Peyer's patch (tissue), 4 donors: ENCODE results near the gene CRACR2B.

Experiments
- POLR2A ChIP-seq, 2 donors: fragments of 450-650 bp; IDR thresholded peaks; one replicate each; pipeline ENCODE4 v1.5.1; 2017; ENCODE audit warnings: antibody characterized with exemption in 2 of 2, mild to moderate bottlenecking in 2 of 2, moderate library complexity in 2 of 2
- TF ChIP-seq, protein P1 (sequence below), 6 experiments: fragments of 450-650 bp in 4 of 6; fragments of 200-600 bp in 2 of 6; sonication (generic) in 1 of 6; IDR thresholded peaks; one replicate each; pipeline ENCODE4 v1.5.1; 2017 to 2019; ENCODE audit warnings: antibody characterized with exemption in 6 of 6, mild to moderate bottlenecking in 3 of 6, moderate library complexity in 1 of 6

DNA sequence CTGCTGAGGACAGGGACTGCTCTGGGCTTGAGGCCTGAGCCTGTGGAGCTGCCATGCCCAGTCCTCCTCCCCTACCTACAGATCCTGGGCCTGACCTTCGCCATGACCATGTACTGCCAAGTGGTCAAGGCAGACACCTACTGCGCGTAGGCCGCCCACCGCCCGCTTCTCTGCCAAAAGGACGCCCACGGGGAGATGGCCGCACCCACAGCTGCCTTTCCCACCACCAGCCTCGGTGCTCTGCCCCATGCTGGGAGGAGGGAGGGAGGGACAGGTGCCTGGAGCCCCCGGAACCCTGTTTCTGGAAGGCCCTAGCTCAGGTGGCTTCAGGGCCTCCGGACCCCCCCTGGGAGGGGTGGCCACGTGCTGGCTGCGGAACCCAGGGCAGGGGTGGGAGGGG lies 38.8 kb downstream of the CRACR2B start:
- TF ChIP-seq POLR2A (IDR thresholded peaks at IDR 0.05): no peak
- TF ChIP-seq, protein P1, sequence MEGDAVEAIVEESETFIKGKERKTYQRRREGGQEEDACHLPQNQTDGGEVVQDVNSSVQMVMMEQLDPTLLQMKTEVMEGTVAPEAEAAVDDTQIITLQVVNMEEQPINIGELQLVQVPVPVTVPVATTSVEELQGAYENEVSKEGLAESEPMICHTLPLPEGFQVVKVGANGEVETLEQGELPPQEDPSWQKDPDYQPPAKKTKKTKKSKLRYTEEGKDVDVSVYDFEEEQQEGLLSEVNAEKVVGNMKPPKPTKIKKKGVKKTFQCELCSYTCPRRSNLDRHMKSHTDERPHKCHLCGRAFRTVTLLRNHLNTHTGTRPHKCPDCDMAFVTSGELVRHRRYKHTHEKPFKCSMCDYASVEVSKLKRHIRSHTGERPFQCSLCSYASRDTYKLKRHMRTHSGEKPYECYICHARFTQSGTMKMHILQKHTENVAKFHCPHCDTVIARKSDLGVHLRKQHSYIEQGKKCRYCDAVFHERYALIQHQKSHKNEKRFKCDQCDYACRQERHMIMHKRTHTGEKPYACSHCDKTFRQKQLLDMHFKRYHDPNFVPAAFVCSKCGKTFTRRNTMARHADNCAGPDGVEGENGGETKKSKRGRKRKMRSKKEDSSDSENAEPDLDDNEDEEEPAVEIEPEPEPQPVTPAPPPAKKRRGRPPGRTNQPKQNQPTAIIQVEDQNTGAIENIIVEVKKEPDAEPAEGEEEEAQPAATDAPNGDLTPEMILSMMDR (IDR thresholded peaks at IDR 0.05): no peak
